ENCODE measurements around the gene TCAIM. TPM values are rescaled to one million over a fixed set of nuclear protein-coding genes. Genes with fewer than 3 reads are reported as not detected.

Gene TCAIM
- total and polyA plus RNA-seq, 2 donors (not counting 3 experiments of a cell fraction or from before 2014, with no cell fraction given), result 9.2 to 18.2 TPM

- CTCF ChIA-PET, result no interaction called here
- no peak for FAIRE-seq
- intact Hi-C loops (cut with micrococcal nuclease), result no loop called here
Observed at GRCh38 chr3:44451441-44451840, 112.9 kb downstream of the TCAIM start.

GRCh38 chr3:44454258-44454657 lies 115.7 kb downstream of the TCAIM start:
- Histone ChIP-seq H3K36me3 (ENCODE audit: control insufficient read depth in 2 of 2, extremely low read depth in 1 of 2, insufficient read depth in 2 of 2, low read length in 2 of 2) (peaks cover 5 to 31% of the 10 kb centered on the region in 2 experiments), H3K79me2 (ENCODE audit: control insufficient read depth, insufficient read depth, low read length) (peaks cover 3% of the 10 kb centered on the region), H3K4me1 (ENCODE audit: control insufficient read depth, extremely low read depth, insufficient read depth, low read length) (no peaks in the 10 kb centered on the region), H3K4me2 (ENCODE audit: insufficient read depth, low read length) (no peak overlapping the region), H3K9me3 (replicated peaks; ENCODE audit: control insufficient read depth, insufficient read depth, low read length) (no peaks in the 10 kb centered on the region), H3K9me1 (replicated peaks; ENCODE audit: control insufficient read depth, extremely low read depth, insufficient read depth, low read length) (no peaks in the 10 kb centered on the region), H3K4me3 (replicated peaks in 1 of 3; ENCODE audit: insufficient read depth in 1 of 3, low read depth in 1 of 3, low read length in 3 of 3) (no peak overlapping the region), H3K9ac (replicated peaks; ENCODE audit: extremely low read depth, insufficient read depth, low read length) (no peak overlapping the region), H2AFZ (ENCODE audit: low read depth, low read length) (no peak overlapping the region), H3K27ac (ENCODE audit: insufficient read depth, low read depth, low read length) (no peak overlapping the region), H3K27me3 (ENCODE audit: control insufficient read depth in 2 of 2, insufficient read depth in 2 of 2, low read length in 2 of 2) (no peaks in the 10 kb centered on the region), H4K20me1 (replicated peaks; ENCODE audit: control insufficient read depth, extremely low read depth, insufficient read depth, low read length) (no peaks in the 10 kb centered on the region)
- ChIA-PET CTCF (interaction anchor here (1.6 kb wide), 1 partner anchor 16 kb away, joined by 4 read pairs; no protein-coding TSS in a partner anchor), POLR2A (no interaction called here)
- dilution Hi-C loops (cut with MboI; ENCODE audit: extremely low pct_ligation_motif_present, low sequenced_read_pairs), result no loop called here
- DNase-seq (ENCODE audit: low read depth, low spot score), result no peak
- TF ChIP-seq CTCF (IDR thresholded peaks at IDR 0.05; ENCODE audit: extremely low read depth in 1 of 2, insufficient read depth in 1 of 2, low read depth in 1 of 2, low read length in 2 of 2) (no peak), GATA2 (IDR thresholded peaks at IDR 0.05; ENCODE audit: insufficient read depth, insufficient read length, low read depth, low read length) (no peak), MYC (IDR thresholded peaks at IDR 0.05; ENCODE audit: low read depth, low read length) (no peak), MAX (IDR thresholded peaks at IDR 0.05; ENCODE audit: insufficient read depth, insufficient read length) (no peak), FOS (IDR thresholded peaks at IDR 0.05; ENCODE audit: borderline replicate concordance, insufficient read depth, low read length) (no peak), JUN (IDR thresholded peaks at IDR 0.05; ENCODE audit: borderline replicate concordance, insufficient read depth, insufficient read length, low read depth) (no peak), POLR2AphosphoS5 (IDR thresholded peaks at IDR 0.05; ENCODE audit: insufficient read depth, low read depth, low read length) (no peak), POLR2A (IDR thresholded peaks at IDR 0.05; ENCODE audit: low read depth, low read length) (no peak), EZH2 (IDR thresholded peaks at IDR 0.05; ENCODE audit: borderline replicate concordance, low read depth, low read length, severe bottlenecking) (no peak)
- FAIRE-seq, result no peak
- intact Hi-C loops (cut with micrococcal nuclease), result no loop called here
- no TSS peak for BruUV-seq (replicated peaks)

More at GRCh38 chr3:44451441-44451840, 112.9 kb downstream of the TCAIM start:
- Histone ChIP-seq H3K79me2 (ENCODE audit: control insufficient read depth, insufficient read depth, low read length) (no peaks in the 10 kb centered on the region), H3K36me3 (ENCODE audit: control insufficient read depth in 2 of 2, extremely low read depth in 1 of 2, insufficient read depth in 2 of 2, low read length in 2 of 2) (peaks cover 21 to 45% of the 10 kb centered on the region in 2 experiments), H3K9me1 (replicated peaks; ENCODE audit: control insufficient read depth, extremely low read depth, insufficient read depth, low read length) (no peaks in the 10 kb centered on the region), H3K4me1 (ENCODE audit: control insufficient read depth, extremely low read depth, insufficient read depth, low read length) (no peaks in the 10 kb centered on the region), H3K27ac (ENCODE audit: insufficient read depth, low read depth, low read length) (no peak overlapping the region), H4K20me1 (replicated peaks; ENCODE audit: control insufficient read depth, extremely low read depth, insufficient read depth, low read length) (no peaks in the 10 kb centered on the region), H3K4me2 (ENCODE audit: insufficient read depth, low read length) (no peak overlapping the region), H3K27me3 (ENCODE audit: control insufficient read depth in 2 of 2, insufficient read depth in 2 of 2, low read length in 2 of 2) (no peaks in the 10 kb centered on the region), H3K4me3 (replicated peaks in 1 of 3; ENCODE audit: insufficient read depth in 1 of 3, low read depth in 1 of 3, low read length in 3 of 3) (no peak overlapping the region), H3K9ac (replicated peaks; ENCODE audit: extremely low read depth, insufficient read depth, low read length) (no peak overlapping the region), H2AFZ (ENCODE audit: low read depth, low read length) (no peak overlapping the region), H3K9me3 (replicated peaks; ENCODE audit: control insufficient read depth, insufficient read depth, low read length) (peaks cover 12% of the 10 kb centered on the region)
- dilution Hi-C loops (cut with MboI; ENCODE audit: extremely low pct_ligation_motif_present, low sequenced_read_pairs), result no loop called here
- POLR2A ChIA-PET, result no interaction called here
- TF ChIP-seq JUN (IDR thresholded peaks at IDR 0.05; ENCODE audit: borderline replicate concordance, insufficient read depth, insufficient read length, low read depth) (no peak), POLR2A (IDR thresholded peaks at IDR 0.05; ENCODE audit: low read depth, low read length) (no peak)
- DNase-seq (ENCODE audit: low read depth, low spot score), result no peak
- no TSS peak for BruUV-seq (replicated peaks)
